HG02642 (cell line): ENCODE measurements around the gene CERS6.
"Not testable (repeated sequence)": the region's sequence is repeated elsewhere in the genome, so short reads cannot be mapped to it uniquely, and the experiment has no call there.

Experiments used
- ATAC-seq: cut with Tn5 transposase; IDR thresholded peaks from one replicate; pipeline ENCODE4 v1.9.1; 2021; ENCODE audit warnings: mild to moderate bottlenecking; ENCODE audit not compliant: unreplicated experiment, poor library complexity

CERS6 gene, protein sequence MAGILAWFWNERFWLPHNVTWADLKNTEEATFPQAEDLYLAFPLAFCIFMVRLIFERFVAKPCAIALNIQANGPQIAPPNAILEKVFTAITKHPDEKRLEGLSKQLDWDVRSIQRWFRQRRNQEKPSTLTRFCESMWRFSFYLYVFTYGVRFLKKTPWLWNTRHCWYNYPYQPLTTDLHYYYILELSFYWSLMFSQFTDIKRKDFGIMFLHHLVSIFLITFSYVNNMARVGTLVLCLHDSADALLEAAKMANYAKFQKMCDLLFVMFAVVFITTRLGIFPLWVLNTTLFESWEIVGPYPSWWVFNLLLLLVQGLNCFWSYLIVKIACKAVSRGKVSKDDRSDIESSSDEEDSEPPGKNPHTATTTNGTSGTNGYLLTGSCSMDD

DNA sequence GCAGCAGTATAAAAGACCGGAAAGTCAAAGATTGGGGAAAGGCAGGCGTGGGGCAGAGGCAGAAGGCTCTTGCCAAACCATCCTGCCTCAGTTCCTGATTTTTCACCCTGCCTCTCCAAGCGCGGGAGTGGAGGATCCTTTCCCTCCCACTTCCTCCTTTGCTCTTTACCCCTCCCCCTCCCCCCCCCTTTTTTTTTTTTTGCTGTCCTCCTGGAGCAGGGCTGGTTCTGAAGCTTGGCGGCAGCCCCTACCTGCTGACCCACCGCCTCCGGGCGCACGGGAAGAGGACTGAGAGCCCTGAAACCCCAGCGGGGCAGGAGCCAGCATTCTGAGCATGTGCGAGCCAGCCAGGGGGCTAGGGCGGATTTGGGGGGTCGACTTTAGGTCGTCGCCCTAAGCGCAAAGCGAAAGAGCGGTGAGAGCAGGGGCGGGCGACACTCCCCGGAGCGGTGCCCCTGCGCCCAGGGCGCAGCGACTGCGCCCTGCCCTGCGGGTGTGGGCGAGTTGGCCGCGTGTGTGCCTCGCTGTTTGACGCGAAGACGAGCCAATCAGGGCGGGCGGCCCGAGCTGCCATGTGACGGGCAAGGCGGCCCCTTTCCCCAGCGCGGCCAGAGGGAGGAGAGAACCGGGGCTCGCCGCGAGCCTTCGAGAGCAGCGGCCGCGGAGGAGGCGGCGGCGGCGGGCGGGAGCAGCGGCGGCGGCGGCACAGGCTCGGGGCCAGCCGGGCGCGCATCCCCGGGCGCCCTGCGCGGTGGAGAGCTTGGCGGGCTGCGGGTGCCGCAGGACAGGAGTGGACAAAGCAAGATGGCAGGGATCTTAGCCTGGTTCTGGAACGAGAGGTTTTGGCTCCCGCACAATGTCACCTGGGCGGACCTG lies at the start of gene CERS6:
Gene CERS6, plus strand, starts transcription at position 628 of the 876 bp plus-strand sequence. Its CDS starts 177 bp downstream, at position 805.
- ATAC-seq, result peak; percentile 97

DNA sequence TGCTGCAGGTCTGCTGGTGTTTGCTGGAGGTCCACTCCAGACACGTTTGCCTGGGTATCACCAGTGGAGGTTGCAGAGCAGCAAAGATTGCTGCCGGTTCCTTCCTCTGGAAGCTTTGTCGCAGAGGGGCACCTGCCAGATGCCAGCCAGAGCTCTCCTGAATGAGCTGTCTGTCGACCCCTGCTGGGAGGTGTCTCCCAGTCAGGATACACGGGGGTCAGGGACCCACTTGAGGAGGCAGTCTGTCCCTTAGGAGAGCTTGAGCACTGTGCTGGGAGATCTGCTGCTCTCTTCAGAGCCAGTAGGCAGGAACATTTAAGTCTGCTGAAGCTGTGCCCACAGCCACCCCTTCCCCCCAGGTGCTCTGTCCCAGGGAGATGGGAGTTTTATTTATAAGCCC lies 43.8 kb upstream of the CERS6 start:
- not testable (repeated sequence) for ATAC-seq

DNA sequence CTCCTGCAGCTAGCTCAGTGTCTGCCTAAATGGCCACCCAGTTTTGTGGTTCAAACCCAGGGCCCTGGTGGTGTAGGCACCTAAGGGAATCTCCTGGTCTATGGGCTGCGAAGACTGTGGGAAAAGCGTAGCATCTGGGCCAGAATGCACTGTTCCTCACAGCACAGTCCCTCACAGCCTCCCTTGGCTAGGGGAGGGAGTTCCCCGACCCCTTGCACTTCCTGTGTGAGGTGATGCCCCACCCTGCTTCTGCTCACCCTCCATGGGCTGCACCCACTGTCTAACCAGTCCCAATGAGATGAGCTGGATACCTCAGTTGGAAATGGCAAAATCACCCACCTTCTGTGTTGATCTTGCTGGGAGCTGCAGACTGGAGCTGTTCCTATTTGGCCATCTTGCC lies 43.0 kb upstream of the CERS6 start:
- not testable (repeated sequence) for ATAC-seq

DNA sequence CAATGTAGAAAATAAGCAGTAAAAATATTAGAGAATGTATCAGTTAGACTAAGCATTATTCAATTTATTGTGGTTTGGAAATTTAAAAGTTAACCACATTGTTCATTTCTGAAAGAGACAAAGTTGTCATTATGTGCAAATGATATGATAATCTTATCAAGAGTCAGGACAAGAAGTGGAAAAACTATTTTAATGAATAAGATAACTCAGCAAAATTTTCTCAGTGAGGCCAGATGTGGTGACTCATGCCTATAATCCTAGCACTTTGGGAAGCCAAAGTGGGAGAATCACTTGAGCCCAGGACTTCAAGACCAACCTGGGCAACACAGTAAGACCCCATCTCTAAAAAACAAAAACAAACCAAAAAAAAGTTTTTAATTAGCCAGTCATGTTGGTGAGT lies 39.5 kb upstream of the CERS6 start:
- ATAC-seq, result no peak

DNA sequence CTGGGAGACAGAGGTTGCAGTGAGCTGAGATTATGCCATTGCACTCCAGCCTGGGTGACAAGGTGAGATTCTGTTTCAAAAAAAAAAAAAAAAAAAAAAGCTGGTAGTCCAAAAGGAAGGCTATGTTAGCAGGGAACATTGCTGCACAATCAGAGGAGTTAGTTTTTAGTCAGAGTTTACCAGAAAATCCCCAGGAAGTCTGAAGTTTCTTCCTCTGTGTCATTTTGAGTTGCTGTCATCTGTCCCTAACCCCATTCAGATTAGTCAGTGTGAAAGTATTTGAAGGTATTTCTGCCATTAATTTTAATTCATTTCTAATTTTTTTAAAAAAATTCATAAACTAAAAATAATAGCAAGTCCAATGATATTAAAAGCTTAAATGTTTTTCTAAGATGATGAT lies 33.5 kb upstream of the CERS6 start:
- peak; percentile 78 for ATAC-seq

DNA sequence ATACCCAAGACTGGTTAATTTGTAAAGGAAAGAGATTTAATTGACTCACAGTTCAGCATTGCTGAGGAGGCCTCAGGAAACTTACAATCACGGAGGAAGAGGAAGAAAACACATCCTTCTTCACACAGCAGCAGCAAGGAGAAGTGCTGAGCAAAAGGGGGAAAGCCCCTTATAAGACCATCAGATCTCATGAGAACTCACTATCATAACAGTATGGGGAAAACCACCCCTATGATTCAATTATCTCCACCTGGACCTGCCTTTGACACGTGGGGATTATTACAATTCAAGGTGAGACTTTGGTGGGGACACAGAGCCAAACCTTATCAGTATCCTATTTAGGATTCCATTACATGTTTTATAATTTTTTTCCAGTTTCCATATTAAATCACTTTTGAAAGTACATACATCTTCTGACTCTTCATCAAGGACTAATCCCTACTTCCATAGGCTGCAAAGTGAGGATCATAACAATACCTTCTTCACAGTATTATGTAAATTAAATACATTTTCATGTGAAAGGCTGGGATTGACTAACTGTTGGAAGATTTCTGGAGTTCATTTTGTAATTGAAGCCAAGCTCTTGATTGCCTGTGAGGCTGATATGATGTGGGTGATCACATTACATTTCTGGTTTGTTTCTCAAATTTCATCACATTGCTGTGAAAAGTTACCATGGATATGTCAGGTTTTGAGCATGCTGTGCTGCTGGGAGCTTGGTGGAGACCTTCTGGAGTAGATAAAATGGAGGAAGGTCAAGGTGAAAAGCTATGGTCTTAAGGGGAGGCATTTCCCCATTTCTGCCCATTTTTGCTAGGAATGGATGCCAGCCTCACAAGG lies 31.7 kb upstream of the CERS6 start:
- ATAC-seq, result no peak

DNA sequence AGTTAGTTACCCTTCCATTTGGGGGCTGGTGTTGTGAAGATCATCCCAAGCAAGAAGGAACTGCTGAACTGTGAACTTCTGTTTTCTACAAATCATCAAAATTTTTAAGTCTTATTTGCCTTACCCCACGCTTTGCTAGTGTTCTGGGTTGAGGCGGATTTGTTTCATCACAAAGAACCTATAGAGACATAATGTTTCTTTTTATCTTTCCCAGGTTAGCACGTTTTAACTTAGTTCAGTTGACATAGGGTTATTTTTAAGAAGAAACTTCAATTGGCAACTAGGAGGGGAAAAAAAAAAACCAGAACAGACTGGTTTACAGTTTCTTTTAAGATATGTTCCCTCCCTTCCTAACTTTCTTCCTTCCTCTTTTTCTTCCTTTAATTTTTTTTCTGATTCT lies 31.1 kb upstream of the CERS6 start:
- no peak for ATAC-seq

DNA sequence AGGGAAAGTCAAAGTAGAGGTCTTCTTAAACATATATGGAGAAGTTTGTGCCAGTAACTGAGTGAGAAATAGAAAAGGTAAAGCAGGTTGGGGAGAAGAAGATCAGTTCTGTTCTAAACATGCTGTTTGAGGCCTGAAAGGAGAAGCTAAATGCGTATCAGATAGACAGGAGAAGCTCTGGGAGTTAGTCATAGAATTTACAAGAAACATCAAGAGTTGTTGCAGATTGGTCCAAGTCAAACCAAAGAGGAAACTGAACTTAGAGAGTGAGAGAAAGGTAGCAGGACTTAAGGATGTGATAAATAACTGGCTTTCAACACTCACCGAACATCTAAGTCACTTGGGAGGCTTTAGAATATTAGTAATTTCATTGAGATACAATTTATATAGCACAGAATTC lies 29.2 kb upstream of the CERS6 start:
- ATAC-seq, result no peak

DNA sequence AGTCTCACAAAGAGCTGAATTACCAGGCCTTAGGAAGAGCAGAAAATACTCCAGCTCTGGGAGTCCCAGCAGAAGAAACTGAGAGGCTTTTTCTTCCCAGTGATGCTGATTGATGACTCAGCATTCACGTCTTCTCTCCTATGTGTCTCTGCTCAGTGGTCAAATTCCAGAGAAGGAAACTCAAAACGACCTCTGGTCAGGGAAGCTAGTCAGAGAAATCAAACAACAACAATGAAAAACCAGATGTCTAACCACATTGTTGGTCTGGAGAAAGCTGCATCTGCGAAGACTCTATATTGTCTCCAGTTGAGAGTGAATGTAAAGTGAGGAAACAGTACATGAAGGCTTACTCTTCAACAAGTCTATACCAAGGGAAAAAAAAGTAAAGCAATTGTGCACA lies 28.6 kb upstream of the CERS6 start:
- ATAC-seq, result no peak

DNA sequence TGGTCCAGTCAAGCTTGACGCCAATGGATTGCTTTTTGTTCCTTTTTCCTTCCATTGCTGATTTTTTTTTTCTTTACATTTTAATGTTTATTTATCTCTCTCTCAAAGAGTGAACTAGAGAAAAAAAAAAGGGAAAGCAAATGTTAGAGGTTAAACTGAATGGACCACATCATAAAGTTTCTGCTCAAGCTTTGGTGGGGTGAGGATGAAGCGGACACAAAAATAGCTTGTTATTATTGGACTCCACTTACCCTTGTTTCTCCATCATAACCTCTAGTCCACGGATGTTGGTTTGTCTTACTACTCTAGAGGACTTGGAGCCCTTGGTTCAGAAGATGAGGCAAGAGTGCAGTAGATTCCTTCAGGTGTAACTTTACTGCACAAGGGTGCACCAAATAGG lies 27.6 kb upstream of the CERS6 start:
- no peak for ATAC-seq

DNA sequence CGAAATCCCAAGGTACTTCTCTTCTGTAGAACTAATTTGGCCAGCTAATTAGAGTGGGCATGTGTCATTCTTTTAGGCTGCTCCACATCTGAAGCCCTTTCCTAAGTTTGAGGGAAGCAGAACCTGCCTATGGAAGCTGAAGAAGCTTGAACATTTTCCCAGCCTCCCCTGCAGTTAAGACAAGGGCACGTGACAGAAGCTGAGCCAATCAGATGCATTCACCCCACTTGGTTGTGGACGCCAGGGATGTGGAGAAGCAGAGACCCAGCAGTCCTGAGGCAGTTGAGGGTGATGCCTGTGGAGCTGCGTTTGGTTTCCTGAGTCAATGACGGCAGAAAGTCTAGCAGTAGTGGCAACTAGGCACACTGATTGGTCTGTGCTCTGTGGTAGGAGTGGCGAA lies 26.1 kb upstream of the CERS6 start:
- ATAC-seq, result no peak

DNA sequence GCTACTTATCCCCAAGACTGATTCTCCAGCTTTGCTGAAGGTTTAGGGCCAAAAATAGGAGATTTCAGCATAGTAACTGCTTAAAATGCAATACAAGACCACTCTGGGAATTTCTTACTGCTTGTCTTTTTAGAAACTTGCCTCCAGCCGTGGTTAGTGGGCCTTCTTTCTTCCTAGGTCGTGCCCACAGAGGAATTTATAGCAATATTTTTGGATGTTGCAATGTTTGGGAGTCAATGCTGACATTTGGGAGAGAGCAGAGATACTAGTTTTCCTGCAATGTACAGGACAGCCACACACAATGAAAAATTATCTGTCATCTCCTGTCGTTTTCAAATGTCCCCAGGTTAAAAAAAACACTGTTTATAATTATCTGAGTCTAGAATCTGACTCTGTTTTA lies 25.6 kb upstream of the CERS6 start:
- no peak for ATAC-seq

DNA sequence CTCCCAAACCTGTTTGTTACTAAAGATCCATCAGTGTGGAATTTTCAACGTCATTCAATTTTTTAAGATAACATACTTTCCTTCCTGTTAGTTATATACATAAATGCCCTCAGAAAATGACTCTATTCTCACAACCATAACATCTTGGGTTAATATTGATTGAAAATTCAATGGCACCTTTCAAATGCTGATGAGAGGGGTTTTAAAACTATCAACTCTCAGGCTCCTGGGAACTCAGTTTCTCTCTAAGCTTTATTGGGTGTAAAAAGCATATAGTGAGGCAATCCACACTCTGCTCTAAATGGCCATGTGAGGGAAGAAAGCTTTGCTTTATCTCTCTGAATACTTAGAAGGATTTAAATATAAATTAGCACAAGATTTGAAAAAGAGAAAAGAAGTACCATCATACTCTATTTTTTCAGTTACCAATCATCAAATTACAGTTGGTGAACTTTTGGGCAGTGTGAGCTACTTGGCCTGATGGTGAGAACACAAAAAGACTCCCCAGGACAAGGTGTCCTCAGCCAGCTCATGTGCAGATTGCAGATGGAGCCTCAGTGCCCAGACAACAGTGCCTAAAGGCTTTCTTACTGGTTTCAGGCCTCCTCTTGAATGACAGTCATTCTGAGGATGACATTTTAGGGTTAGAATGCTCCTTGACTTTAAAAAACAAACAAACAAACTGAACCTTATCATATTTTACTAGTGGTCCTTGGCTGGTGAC lies 24.6 kb upstream of the CERS6 start:
- no peak for ATAC-seq

DNA sequence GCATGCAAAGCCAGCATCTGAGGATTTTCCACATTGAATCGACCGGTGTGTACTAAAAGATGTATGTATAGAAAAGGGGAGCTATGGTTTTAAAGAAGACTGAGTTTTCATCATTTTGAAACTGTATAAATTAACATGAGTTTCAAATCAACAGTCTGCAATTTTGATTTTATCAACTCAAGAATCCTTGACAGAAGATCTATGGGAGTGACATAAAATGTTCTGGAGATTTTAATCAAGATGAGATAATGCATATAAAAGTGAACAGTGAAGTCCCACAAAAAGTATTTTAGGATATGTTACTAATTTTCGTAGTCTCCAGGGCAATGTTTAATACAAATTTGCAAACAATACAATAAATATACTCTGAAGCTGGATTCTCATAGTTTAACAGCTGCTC lies 24.0 kb upstream of the CERS6 start:
- ATAC-seq, result no peak

DNA sequence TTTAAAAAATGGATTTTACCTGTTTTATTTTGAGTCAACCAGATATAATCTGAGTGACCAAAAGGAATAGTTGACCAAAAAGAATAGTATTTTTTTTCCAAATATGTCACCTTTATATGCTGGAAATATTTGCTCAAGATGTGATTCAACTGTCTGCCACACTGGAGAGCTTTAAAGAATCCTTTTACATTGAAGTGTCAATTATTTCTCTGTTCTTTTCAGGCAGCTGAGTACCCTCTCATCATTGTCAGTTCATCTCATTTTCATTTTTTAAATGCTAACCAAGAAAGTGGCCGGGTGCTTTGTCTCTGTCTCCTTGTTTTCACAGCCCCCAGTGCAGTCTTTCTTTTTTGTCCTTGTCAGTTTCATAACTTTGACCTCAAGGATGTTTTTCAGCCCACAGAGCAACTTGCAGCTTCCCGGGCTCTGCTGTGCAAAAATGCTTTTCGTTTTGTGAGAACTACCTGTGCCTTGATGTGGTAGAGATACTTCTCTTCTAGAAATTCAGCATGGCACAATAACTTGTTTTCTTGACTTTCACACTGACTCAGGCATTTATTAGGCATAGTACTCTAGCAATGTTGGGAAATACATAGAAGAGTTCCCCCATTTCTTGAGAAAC lies 23.4 kb upstream of the CERS6 start:
- no peak for ATAC-seq

DNA sequence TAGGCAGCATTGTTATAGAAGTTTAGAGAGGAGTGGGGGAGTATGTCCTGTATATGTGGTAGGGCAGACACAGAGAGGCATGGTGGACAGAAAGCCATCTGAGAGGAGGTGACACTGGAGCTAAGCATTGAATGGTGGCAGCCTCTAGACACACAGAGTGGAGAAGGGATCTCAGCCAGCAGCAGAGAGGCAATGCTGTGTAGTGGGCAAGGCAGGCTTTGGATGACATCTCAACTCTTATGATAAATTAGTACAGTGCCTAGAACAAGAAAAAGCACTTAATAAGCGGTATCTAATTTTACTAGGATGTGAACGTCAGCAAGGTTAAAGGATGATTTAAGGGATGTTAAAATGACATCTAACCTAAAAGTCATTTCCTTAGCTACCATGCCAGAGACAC lies 22.5 kb upstream of the CERS6 start:
- ATAC-seq, result no peak

DNA sequence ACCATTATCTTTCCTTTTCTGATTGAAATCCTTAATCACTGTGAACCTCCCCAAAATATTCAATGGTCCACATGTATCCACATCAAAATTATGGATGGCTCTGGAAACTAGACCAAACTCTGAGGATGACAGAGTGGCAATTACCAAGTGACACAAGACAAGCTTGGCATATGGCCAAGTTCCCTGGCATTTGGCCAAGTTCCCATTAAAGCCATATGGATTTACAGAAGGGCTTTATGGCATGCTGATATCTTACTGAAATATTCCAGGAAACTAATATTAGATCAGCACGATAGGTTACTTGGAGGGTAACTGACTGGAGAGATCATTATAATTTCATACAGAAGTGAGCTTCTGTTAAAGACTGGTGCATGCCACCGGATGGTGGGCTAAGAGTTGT lies 21.9 kb upstream of the CERS6 start:
- no peak for ATAC-seq

DNA sequence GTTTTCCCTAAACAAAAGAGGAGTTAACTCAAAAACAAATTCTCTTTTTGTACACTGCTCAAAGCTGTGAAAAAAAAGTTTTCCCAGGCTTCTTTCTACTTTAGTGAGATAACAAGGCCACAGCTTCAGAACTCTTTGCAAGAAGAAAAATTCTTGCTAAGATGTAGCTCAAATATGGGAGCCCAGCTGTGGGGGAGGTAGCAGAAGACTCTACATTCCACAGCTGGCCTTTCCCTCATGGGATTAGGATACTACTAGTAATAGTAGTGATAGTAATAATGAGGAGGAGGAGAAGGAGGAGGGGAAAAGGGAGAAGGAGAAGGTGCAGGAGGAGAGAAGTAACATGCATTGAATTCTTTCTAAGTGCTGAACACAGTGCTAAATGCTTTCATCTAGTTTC lies 19.2 kb upstream of the CERS6 start:
- ATAC-seq, result no peak

DNA sequence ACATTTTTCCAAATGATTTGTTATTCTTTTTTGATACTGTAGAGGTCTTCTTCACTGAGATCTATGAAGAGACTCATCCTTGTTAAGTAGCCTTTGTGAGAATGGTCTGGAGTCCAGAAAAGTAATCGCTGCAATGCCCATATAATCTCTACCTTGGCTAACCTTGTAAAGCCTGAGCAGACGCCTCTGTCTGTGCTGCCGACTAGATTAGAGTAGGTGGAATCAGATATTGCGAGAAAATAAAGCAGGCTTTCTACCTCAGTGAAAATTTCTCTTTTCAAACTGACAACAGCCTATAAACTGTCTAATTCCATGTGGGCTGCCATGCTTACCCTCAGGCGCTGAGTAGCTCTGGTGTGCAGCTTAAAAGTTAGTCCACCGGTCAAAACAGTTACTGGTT lies 17.5 kb upstream of the CERS6 start:
- ATAC-seq, result no peak

DNA sequence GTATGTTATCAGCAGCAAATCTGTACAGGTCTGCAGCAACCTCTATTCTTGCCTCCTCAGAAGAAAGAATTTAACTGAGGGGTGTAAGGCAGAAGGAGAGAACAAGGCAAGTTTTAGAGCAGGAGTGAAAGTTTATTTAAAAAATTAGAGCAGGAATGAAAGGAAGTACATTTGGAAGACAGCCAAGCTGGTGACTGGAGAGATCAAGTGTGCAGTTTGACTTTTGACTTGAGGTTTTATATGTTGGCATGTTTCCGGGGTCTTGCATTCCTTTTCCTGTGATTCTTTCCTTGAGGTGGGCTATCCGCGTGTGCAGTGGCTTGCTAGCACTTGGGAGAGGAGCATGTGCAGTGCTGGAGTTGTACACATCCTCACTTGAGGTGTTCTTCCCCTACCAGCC lies 16.5 kb upstream of the CERS6 start:
- ATAC-seq, result no peak
